M059J (cell line): ENCODE measurements around the gene ZNF280D. TPM values are rescaled to one million over a fixed set of nuclear protein-coding genes. Genes with fewer than 3 reads are reported as not detected.
"Not testable (repeated sequence)": the region's sequence is repeated elsewhere in the genome, so short reads cannot be mapped to it uniquely, and the experiment has no call there.

ENCODE experiments used
- DNase-seq: peaks from one replicate; pipeline ENCODE4 v3.0.0-alpha.2; 2012; ENCODE audit warnings: low read depth
- total RNA-seq: library from RNA; depleted of rRNA; stranded (reverse); fragments of >200 nt; shearing (Covaris generic); gene quantifications from 2 replicates; pipeline ENCODE4 v1.2.3, GENCODE V29; 2014; rRNA removed

The ZNF280D gene, protein sequence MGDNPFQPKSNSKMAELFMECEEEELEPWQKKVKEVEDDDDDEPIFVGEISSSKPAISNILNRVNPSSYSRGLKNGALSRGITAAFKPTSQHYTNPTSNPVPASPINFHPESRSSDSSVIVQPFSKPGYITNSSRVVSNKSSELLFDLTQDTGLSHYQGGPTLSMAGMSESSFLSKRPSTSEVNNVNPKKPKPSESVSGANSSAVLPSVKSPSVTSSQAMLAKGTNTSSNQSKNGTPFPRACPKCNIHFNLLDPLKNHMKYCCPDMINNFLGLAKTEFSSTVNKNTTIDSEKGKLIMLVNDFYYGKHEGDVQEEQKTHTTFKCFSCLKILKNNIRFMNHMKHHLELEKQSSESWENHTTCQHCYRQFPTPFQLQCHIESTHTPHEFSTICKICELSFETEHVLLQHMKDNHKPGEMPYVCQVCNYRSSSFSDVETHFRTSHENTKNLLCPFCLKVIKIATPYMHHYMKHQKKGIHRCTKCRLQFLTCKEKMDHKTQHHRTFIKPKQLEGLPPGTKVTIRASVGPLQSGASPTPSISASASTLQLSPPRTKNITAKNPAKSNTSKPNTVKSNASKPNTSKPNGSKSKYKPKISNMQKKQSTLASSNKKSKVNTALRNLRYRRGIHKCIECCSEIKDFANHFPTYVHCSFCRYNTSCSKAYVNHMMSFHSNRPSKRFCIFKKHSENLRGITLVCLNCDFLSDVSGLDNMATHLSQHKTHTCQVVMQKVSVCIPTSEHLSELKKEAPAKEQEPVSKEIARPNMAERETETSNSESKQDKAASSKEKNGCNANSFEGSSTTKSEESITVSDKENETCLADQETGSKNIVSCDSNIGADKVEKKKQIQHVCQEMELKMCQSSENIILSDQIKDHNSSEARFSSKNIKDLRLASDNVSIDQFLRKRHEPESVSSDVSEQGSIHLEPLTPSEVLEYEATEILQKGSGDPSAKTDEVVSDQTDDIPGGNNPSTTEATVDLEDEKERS
- total RNA-seq, result 14.4 and 15.3 TPM in 2 replicates

DNA sequence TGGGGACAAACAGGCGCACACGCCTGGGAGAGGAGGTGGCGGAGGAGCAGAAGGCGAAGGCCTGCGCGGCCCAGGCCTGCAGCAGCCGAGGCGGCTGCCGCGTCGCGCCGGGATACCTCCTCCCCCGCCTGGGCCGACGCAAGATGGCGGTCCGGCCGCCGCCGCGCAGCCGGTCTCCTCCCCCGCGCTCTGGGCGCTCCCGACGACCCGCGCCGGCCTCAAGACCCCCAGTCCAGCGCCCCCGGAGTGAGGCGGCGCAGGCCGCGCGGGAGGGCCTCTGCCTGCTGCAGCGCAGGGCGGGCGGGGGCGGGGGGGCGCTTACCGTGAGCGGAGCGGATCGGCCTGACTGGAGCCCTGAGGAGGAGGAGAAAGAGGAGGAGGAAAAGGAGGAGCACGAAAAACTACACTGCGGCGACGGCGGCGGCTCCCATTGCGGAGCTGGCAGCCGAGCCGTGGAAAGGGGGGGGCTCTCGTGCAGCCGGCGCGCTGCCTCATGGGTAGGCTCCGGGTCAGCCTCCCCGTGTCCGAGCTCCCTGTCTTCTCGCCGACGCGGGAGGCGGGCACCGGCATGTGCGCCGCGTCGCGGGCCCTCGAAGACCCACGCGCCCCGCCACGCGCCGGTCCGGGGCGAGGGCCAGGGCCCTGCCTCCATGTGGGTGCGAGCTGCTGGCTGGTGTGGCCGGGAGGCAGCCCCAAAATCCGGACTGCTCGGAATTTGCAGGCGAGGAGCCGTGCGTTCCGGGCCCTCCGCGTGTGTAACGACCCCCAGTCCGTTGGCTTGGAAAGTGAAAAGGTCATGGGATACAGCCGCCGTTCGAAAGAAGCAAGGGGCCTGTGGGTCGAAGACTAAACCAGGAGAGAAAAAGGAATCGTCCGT lies at the start of gene ZNF280D:
Gene ZNF280D, minus strand, starts transcription at position 374 of the 877 bp plus-strand sequence. CDS start 26,400 bp downstream, outside the sequence.
- DNase-seq, result peak; percentile 84

GRCh38 chr15:56782306-56782705 lies 49.0 kb upstream of the ZNF280D start:
- DNase-seq, result no peak

GRCh38 chr15:56781666-56782065 lies 48.4 kb upstream of the ZNF280D start:
- no peak for DNase-seq

GRCh38 chr15:56780102-56780725 lies 46.9 kb upstream of the ZNF280D start:
- not testable (repeated sequence) for DNase-seq

DNA sequence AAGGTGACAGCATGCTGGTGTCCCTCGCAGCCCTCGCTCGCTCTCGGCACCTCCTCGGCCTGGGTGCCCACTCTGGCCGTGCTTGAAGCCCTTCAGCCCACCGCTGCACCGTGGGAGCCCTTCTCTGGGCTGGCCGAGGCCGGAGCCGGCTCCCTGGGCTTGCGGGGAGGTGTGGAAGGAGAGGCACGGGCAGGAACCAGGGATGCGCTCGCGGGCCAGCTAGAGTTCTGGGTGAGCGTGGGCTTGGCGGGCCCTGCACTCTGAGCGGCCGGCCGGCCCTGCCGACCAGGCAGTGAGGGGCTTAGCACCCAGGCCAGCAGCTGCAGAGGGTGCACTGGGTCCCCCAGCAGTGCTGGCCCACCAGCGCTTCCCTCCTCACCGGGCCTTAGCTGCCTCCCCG lies 46.1 kb upstream of the ZNF280D start:
- DNase-seq, result not testable (repeated sequence)

DNA sequence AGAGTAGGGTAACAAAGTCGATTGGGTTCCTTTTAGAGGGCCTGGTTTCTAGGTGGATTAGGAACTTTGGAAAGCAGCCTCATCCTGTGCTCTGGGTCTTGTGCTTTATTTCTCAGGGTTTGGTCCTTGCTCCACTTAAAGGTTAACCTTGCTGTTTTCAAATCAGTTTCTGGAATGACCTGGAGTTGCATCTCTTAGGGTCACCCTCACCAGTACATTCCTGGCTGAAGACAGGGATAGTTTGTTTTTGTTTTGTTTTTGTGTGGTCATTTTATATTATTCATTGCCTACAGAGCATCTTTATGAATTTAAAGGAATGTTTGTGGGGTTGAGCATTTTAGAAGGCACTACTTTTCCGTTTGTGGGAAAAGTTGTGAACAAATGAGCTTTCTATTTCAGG lies 45.5 kb upstream of the ZNF280D start:
- DNase-seq, result no peak

DNA sequence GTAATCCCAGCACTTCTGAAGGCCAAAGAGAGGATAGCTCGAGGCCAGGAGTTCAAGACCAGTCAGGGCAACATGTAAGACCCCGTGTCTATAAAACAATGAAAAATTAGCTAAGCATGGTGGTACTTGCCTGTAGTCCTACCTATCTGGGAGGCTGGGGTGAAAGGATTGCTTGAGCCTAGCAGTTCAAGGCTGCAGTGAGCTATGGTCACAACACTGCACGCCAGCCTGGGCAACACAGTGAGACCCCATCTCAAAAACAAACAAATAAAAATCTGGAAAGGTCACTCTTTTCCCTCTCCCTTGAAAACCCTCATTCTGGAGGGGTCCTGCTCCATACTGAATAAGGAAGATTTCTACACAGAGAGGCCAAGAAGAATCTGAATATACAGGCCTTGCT lies 43.5 kb upstream of the ZNF280D start:
- DNase-seq, result no peak

DNA sequence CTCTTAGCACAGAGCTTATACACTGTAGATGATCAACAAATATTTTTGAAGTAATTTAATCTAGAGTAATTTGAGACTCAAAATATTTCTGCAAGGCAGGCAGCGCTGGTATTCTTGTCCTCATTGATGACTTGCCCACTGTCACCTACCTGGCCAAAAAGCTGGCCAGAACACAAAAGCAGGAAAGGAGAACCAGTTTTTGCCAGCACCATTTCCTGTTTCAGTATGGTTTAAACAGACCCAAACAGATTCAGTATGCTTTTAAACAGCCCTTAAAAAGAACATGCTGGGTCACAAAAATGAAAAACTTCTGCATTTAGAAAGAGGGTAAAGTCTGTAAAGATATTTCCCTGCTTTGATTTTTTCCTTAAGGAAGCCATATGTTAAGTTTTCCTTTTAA lies 42.3 kb upstream of the ZNF280D start:
- no peak for DNase-seq

DNA sequence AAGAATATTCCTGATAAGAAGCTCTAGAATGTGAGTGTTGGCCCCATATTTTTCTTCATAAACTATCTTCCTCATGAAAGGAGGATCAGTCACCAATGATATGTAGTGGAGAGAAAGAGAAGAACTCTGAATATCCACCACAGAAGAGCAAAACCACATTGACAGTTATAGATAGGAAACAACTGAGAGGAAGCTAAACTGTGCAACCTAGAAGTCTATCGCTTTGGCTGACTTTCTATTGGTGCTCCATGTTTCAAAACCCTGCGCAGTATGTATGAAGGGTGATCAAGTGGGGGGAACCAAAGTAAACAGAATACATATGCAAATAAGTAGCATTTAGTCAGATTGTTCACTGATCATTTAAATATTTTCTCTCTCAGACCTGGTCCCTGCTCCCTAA lies 41.0 kb upstream of the ZNF280D start:
- no peak for DNase-seq

DNA sequence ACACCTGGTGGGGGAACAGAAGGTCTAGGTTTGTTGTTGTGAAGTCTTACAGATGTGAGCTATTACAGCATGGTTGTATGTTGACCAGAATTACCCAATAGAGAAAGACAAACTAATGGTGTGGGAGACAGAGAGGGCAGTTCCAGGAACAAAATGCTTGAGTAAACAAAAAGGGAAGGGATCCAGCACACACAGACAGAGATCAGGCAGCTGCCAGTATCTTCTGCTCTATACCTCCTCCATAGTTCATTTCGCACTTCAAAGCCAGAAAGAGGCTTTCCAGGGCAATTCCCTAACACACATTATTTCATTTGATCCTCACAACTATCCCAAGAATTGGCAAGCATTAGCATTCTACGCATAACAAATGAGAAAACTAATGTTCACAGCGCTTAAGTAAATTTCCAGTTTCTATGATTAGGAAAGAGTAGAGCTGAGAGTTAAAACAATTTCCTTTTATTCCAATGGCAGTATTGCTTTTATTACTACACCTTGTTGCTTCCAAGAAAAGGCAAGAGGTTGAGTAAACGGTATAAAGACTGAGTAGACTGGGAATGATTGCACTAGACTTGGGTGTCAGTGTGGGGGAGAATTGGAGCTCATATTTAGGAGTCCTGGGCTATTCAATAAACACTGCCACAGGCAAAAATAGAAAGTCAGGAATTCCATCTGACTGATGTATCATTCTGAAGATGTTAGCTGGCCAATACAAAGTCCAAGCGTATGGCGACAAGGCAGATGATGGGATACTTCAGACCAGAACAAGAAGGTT lies 39.7 kb upstream of the ZNF280D start:
- peak; percentile 41 for DNase-seq

- DNase-seq, result no peak
Measured at GRCh38 chr15:56770173-56770572, 36.9 kb upstream of the ZNF280D start.

GRCh38 chr15:56767315-56767714 lies 34.0 kb upstream of the ZNF280D start:
- peak; percentile 27 for DNase-seq

- DNase-seq, result peak; percentile 82
Measured at GRCh38 chr15:56765251-56765650, 31.9 kb upstream of the ZNF280D start.

DNA sequence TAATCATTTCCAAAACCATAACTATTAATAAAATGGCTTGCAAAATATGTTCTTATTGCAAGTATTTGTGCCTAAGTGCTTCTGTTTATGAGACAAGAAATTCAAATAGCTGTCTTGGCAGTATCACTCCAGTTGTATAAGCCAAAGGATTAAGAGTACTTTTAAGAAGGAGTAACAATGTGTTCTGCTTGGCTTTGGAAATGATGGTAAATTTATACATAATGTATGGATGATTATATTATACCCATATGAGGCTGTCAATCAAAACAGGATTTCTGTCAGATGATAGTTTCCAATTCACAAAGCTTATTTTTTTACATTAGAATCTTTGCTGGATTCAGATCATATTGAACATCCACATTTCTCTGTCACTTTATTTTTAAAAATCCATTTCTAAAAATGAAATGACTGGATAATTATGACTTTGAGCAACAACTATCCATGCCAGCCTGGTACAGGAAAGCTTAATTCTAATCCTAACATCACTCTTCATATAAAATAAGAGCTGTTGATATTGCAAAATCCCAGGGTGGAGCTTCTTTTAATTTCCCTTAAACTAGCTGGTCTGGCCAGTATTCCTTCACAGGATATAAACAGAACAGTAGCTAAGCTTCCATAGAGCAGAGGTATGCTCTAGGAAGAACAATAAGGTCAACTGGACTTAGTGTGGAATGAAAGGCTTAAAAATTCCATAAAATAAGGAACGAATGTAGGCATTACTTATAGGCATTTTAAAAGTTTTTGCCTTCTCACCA lies 30.0 kb upstream of the ZNF280D start:
- DNase-seq, result no peak

DNA sequence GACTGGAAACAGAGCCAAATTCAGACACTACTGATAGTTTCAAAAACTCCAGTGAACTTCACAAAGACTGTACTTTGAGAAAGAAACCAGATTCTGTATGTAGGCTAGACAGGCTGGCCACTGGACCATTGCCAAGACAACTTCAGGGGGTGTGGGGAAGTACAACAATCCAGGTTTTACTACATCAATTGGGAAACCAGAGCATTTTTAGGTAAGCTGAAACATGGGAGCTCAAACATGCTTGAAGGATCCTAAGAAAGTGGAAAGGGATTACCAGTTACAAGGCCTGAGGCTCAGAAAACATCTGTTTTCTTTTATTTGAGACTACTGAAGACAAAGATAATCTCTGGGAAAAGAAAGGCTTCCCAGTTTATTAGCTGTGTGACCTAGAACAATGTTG lies 26.9 kb upstream of the ZNF280D start:
- DNase-seq, result peak; percentile 47

GRCh38 chr15:56759450-56759845 lies 26.1 kb upstream of the ZNF280D start:
- peak; percentile 98 for DNase-seq

- peak; percentile 92 for DNase-seq
Measured at GRCh38 chr15:56758770-56759449, 25.6 kb upstream of the ZNF280D start.

- DNase-seq, result no peak
Measured at GRCh38 chr15:56757875-56758274, 24.6 kb upstream of the ZNF280D start.
